SH-SY5Y (cell line): Measurements from ENCODE around the gene MAN1C1.

Experiments
- GATA2 ChIP-seq: IDR thresholded peaks from 2 replicates; pipeline ENCODE4 v1.6.1; 2011; ENCODE audit warnings: mild to moderate bottlenecking, low read depth, low read length
- GATA3 ChIP-seq: IDR thresholded peaks from 2 replicates; pipeline ENCODE4 v1.6.1; 2011; ENCODE audit warnings: low read depth, mild to moderate bottlenecking, low read length, moderate library complexity

MAN1C1 gene

DNA sequence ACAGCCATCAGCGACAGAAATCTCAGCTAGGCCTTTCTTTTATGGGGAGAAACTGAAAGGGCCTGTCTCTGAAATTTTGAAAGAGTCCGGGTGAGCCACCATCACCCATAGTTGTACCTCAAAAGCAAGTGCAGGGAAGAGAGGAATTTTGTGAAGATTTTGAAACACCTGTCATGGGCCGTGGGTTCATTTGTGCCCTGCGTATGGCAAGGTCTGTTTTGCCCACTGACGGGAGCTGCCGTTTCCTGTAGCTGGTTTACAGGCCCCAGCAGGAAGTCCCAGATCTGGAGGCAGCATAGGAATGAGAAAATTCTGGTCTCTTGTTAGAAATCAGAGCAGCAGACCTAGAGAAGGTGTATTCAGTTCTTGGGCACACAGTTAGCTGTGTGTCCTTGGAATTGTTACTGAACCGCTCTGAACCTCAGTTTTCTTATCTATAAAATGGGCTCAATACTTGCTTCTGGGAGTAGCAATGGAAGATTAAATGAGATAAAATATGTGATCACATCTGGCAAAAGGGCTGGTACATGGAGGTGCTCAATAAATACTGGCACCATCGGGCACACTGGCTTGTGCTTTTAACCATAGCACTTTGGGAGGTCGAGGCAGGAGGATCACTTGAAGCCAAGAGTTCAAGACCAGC is 52.5 kb downstream of the MAN1C1 start:
- TF ChIP-seq GATA3 (no peak), GATA2 (no peak)

DNA sequence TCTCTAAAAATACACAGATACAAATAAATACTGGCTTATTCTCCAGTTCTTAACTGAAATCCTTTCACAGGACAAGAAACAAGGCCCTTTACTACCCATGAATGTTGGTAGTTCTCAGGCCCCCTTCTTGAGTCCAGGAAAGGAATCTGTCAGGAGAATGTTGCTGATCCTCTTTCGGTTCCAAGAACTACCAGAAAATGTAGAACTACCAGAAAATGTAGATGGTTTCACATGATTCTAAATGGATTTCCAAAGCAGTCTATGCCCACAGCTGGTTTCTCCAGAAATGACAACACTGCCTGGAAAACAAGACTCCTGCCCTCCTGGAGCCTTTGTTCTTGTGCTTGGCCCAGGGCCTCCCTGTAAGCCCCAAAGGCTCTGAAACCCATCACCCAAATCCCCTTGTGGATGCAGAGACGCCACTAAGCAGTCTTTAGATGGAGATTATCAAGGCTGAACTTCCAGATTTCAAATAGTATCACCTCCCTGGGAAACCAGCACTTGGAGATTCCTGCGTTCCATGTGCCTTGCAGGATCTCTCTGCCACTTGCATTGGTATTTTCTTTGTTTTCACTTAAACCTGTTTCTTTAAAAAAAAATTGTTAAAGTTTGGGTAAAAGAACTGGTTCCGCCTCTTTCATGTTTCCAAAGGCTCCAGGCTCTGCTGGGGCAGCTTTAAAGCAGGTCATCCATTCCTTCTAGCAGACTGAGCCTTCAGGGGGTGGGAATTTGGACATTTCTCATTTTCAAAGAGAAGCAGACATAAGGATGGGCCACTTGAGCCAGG is 53.4 kb downstream of the MAN1C1 start:
- TF ChIP-seq GATA3 (no peak), GATA2 (no peak)

DNA sequence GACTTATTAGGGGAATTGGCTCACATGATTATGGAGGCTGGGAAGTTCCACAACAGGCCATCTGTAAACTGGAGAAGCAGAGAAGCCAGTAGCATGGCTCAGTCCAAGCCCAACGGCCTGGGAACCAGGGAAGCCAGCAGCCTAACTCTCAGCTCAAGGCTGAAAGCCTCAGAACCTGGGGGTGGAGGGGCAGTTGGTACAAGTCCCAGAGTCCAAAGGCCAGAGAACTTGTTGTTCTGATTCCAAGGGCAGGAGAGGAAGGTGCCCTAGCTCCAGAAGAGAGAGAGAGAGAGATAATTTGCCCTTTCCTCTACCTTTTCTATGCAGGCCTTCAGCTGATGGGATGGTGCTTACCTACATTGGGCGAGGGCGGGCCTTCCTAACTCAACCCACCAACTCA is 55.3 kb downstream of the MAN1C1 start:
- TF ChIP-seq GATA2: no peak
- no peak for TF ChIP-seq GATA3

DNA sequence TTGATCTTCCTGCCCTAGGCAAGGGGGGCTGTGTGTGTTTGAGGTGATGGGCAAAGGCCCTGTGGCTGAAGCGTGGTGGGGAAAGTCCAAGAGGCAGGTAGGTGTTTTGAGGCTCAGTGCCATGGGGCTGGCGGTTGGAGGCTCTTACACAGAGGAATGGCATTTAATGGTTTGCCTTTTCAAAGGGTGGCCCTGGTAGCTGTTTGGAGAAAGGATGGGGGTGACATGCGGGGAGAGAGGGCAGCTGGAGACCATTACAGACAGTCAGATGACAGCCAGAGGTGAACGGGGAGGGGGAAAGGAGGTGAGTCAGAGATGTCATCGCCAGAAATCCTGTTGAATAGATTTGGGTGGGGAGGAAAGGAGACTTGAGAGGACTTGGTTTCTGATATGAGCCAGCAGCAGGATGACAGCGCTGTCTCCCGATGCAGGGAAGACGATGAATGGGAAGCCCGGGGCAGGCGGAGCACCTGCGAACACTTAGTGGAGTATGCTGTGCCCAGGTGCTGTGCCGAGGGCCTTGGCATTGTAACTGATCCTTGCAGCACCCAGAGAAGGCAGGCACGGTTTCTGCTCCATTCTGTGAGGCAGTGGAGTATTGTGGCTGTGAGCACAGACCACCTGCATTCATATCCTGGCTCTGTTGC is 56.3 kb downstream of the MAN1C1 start:
- no peak for TF ChIP-seq GATA3
- no peak for TF ChIP-seq GATA2

DNA sequence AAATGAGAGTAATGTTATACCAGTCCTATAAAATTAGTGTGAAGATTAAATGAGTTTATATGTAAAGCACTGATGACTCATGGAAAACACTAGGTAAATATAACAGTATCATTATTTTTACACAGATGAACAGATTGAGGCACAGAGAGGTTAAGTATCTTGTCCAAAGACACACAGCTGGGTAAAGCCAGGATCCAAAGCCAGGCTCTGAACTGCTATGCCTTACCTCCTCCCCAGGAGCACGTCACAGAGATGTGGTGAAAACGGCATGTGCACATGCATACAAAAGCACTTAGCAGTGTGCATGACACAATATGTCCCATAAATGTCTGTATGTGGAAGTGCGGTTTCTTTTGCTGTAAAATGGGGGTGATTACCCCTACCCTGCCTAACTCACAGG is 56.9 kb downstream of the MAN1C1 start:
- no peak for TF ChIP-seq GATA2
- TF ChIP-seq GATA3: no peak

DNA sequence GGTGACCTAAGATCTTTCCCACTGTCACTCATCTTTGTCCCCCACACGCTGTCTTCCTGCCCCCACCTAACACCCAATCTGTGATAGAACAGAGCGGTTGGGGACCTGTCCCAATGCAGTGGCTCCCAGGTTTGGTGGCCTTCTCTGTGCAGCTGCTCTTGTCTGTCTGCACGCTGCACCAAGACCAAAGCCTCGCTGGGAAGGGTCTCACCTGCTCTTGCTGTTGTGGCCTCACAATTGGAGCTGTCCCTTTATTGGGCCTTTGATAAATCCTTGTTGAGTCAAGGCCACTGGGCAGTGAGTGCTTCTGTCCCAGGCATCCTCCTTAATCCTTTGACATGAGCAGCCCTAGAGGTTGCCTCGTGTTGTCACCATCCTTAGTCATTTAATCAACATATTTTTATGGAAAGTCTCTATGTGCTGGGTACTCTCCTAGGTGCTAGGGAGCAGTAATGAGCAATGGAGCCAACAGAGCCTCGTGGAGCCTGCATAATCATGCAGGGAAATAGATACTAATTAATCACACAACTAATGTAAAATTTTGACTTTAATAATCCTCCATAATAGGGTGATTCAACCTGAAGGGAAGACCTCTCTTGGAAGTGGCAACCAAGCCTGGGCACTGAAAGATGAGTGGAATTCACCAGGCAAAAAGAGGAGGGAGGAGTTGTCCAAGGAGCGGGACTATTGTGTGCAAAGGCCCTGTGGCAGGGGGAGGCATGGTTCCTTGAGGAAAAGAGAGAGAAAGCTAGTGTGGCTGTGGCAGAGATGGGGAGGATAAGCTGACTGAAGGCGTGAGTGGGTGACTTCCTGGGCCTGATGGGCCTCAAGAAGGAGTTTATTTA is 57.6 kb downstream of the MAN1C1 start:
- no peak for TF ChIP-seq GATA3
- no peak for TF ChIP-seq GATA2

DNA sequence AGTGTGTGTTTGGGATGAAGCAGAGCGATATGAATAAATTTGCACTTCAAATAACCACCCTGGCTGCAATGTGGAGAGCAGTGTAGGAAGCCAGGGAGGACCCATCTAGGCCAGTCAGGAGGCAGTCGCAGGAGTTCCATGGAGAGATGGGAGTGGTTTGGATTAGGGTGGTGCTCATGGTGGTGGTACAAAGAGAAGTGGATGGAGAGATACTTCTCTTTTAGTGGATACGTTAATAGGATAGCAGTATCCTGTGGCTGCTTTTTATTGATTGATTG is 58.2 kb downstream of the MAN1C1 start:
- TF ChIP-seq GATA3 (no peak), GATA2 (no peak)

DNA sequence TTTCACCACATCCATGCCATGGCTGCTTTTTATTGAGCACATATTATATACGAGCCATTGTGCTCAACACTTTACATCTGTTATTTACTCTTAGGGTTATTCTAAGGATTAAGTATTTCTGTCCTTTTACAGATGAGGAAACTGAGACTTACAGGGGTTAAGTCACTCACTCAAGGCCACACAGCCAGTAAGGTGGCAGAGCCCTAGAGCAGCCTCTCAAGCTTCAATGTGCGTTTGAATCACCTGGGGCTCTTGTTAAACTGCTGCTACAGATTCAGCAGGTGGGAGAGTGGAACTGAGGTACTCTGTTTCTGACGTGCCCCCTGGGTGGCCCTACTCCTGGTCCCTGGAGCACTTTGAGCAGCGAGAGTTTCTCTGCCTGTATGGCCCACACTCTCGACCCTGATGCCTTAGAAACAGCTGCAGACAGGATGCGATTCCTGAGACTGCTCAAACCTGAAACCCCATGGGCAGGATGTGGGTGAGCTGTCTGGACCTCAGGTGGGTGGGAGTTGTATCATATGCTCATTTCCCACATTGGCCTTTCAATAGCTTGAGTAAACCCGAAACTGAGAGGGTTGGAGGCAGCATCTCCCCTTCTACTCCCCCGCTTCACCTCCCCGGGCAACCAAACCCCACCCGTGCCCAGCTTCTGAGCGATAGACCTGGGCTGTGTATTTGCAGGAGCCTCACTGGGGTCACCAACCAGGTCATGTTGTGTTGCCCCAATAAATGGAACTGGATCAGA is 59.3 kb downstream of the MAN1C1 start:
- no peak for TF ChIP-seq GATA3
- TF ChIP-seq GATA2: no peak

DNA sequence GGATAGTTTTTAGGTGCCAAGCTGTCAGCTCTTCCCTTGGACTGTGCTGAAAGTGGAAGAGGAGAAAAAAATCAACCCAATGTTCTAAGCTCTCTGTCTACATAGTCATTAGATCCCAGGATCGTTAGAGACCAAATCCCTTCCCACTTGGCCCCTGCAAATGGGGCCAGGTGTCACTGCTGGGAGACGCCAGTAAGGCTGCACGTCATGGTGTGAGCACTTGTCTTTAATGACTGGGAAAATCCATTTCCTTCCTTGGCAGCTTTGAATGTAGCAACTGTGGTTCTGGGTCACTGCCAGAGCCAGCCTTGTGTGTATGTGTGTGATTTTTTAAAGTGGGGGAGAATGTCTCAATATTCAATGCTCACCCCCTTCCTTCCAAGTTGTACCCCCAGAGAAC is 59.9 kb downstream of the MAN1C1 start:
- TF ChIP-seq GATA2 (no peak), GATA3 (no peak)

DNA sequence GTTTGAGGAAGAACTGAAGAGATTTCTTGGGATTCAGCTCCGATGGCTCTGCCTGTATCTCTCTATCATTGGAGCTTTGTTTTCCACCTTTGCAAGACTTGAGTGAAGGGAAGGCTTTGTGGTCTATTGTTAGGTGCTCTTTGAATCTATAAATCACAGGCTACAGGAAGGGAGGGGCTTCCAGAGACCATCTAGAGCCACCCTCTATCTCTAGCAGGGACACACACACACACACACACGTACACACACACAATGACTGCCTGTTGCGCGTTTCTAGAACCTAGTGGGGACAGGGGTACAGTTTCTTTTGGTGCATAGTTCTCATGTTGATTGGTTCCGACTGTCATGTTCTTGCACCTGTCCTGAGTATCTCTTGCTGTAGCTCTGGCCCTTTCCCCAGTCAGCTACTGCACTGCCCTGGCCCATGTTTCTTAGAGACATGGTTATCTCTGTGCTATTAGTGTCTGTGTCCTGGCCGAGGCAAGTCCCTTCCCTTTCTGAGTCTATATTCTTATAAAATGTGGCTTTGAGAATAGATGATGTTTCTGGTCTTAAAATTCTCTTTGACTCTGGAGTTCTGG is 60.7 kb downstream of the MAN1C1 start:
- TF ChIP-seq GATA2: no peak
- no peak for TF ChIP-seq GATA3

DNA sequence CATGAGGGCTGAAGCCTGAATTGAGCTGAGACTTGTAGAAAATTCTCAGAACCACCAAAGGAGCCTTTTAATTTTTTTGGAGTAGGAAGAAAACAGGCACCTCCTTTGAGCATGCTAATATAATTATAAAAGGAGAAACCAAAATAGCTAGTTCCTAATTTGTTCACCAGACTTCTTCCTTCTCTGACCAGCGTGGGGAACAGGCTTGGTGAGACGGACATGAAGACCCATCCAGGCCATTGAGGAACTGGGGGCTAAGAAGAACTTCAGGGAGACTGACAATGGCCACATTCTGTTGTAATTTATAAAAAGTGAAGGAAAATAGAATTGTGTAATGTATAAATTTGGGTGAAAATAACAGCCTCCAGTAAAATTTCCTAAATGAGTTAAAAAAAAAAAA is 62.6 kb downstream of the MAN1C1 start:
- no peak for TF ChIP-seq GATA2
- TF ChIP-seq GATA3: no peak

DNA sequence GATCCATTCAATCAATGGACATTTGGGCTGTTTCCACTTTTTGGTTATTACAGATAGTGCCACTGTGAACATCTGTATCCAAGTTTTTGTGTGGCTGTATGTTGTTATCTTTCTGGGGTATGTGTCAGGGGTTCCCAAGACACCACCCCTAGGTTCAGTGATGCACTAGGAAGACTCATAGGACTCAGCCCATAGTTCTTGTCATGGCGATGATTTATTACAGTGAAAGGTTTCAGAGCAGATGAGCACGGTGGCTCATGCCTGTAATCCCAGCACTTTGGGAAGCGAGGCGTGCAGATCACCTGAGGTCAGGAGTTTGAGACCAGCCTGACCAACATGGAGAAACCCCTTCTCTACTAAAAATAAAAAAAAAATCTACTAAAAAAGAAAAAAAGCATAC is 64.1 kb downstream of the MAN1C1 start:
- TF ChIP-seq GATA2 (no peak), GATA3 (no peak)

DNA sequence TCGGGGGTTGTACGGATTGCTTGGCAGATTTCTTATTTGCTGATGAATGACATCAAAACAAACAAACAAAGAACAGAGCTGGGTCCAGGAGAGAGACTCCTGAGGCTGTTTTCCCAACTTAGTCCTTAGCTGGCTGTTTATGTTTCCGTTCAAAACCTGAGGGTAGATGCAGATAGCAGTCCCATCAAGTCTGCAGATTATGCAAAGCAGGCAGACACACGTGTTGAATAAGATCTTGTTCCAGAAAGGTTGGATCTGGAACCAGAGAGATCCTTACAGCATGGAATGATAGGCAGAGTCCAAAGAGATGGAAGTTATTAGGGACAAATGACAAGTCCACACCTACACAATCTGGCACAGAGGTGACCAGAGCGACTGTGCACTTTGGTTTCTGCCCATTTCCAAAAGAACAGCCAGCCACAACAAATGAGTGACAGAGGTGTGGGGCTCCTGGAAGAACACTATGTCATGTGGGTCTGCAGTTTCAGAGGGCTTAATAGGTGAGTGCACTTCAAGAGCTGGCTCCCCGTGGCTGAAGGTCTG is 65.5 kb downstream of the MAN1C1 start:
- no peak for TF ChIP-seq GATA2
- TF ChIP-seq GATA3: no peak
